Mesodermal cell (in vitro differentiated cells): ENCODE data around the gene THOP1.
"Not testable (repeated sequence)": the region's sequence is repeated elsewhere in the genome, so short reads cannot be mapped to it uniquely, and the experiment has no call there.

Experiments used
- H3K27ac ChIP-seq: 2 replicates; pipeline ENCODE4 v1.7.0; 2013; ENCODE audit warnings: mild to moderate bottlenecking, low read depth, low read length, moderate library complexity; ENCODE audit not compliant: severe bottlenecking
- H3K36me3 ChIP-seq: 2 replicates; pipeline ENCODE4 v1.7.1; 2013; ENCODE audit warnings: mild to moderate bottlenecking, low read length, moderate library complexity; ENCODE audit not compliant: control insufficient read depth, insufficient read depth
- H3K4me1 ChIP-seq: one replicate; pipeline ENCODE4 v1.7.1; 2013; ENCODE audit warnings: mild to moderate bottlenecking, low read length; ENCODE audit not compliant: insufficient read depth, control insufficient read depth, poor library complexity, severe bottlenecking
- H3K4me3 ChIP-seq: 2 replicates; pipeline ENCODE4 v1.7.0; 2013; ENCODE audit warnings: low read length, control low read depth, mild to moderate bottlenecking; ENCODE audit not compliant: insufficient read depth, poor library complexity, severe bottlenecking; ENCODE audit errors: extremely low read depth
- H3K9me3 ChIP-seq: 2 replicates; pipeline ENCODE4 v1.7.1; 2013; ENCODE audit warnings: mild to moderate bottlenecking, low read length, moderate library complexity; ENCODE audit not compliant: control insufficient read depth
- WGBS, 2 experiments: methylation state at CpG; one replicate each; pipeline ENCODE4 v1.1.5; 2013; ENCODE audit warnings: missing lambda C conversion rate in 2 of 2; ENCODE audit not compliant: insufficient coverage in 2 of 2; 5-methylcytosine and 5-hydroxymethylcytosine counted together

Gene THOP1

DNA sequence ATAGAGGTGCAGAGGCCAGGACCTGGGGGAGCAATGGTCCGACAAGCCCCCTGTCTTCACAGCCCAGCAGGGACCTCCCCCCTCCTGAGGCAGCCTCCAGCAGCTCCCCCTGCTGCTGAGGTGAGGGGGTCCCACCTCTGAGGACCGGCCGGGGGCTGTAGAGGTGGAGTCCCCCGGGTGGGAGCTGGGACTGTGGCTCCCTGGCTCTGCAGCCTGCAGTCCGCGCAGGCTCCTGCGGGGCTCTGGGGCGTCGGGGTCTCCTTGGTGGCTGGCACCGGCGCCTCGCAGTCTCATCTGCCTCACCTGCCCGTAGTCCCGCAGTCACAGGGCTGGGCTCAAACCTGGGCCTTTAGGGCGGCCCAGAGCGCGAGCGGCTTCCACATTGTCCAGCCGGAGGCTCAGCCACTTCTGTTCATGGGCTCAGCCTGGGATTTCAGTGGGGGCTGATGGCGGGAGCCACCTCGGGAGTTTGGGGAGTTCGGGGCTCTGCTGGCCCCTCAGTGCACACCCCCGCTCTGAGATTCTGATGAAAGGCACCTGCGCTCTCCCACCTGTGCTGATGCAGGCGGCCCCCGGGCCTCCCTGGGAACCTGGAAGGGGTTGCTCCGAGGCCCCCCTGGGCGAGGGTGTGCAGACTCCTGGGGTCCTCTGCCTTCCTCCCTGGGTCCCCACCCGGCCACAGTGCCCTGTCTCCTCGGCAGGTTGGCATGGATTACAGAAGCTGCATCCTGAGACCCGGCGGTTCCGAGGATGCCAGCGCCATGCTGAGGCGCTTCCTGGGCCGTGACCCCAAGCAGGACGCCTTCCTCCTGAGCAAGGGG lies 27.3 kb downstream of the THOP1 start:
- Histone ChIP-seq H3K27ac (no peak overlapping the region), H3K4me3 (no peak overlapping the region), H3K9me3 (no peaks in the 10 kb centered on the region), H3K36me3 (peaks cover 56% of the 10 kb centered on the region), H3K4me1 (no peaks in the 10 kb centered on the region)
- WGBS, 2 experiments: 97% methylated on average over 28 to 34 of the region's 37 CpGs

- Histone ChIP-seq H3K27ac (no peak overlapping the region), H3K9me3 (no peaks in the 10 kb centered on the region), H3K36me3 (peaks cover 49% of the 10 kb centered on the region), H3K4me1 (no peaks in the 10 kb centered on the region), H3K4me3 (no peak overlapping the region)
- 94 to 97% methylated on average over 27 to 29 of the region's 35 CpGs for WGBS, 2 experiments
These were observed 28.2 kb downstream of the THOP1 start for GRCh38 chr19:2813235-2814160.

GRCh38 chr19:2814426-2814825 lies 29.1 kb downstream of the THOP1 start:
- H3K4me3 ChIP-seq: no peak overlapping the region
- 99 to 100% methylated on average over 7 to 9 of the region's 11 CpGs for WGBS, 2 experiments
- no peaks in the 10 kb centered on the region for H3K9me3 ChIP-seq
- H3K4me1 ChIP-seq: no peaks in the 10 kb centered on the region
- no peak overlapping the region for H3K27ac ChIP-seq
- peaks cover 40% of the 10 kb centered on the region for H3K36me3 ChIP-seq

DNA sequence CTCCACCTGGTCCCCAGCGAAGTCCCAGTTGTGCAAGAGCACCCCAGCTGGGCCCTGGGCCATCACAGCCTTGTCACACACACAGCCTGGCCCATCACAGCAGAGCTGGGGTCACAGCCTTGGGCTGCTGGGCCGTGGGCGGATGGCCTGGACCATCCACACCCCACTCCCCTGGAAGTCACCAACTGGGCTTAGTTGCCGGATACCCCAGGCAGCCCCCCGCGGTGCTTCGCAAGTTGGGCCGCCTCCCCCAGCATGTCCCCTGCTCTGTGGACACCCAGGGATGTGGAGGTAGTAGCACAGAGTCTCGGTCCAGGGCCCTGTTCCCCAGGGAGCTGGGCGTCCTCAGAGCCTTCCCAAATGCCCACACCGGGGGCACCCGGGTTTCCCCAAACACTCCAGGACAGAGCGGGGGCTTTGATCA lies 29.9 kb downstream of the THOP1 start:
- Histone ChIP-seq H3K4me1 (no peaks in the 10 kb centered on the region), H3K27ac (no peak overlapping the region)

GRCh38 chr19:2815923-2816322 lies 30.6 kb downstream of the THOP1 start:
- H3K9me3 ChIP-seq: peaks cover 1% of the 10 kb centered on the region
- no peaks in the 10 kb centered on the region for H3K4me1 ChIP-seq
- no peak overlapping the region for H3K4me3 ChIP-seq
- H3K36me3 ChIP-seq: peaks cover 27% of the 10 kb centered on the region
- WGBS, 2 experiments: 96% methylated on average over 13 to 15 of the region's 15 CpGs
- no peak overlapping the region for H3K27ac ChIP-seq

More for the DNA sequence above, 29.9 kb downstream of the THOP1 start:
- H3K9me3 ChIP-seq: no peaks in the 10 kb centered on the region
- no peak overlapping the region for H3K4me3 ChIP-seq
- peaks cover 33% of the 10 kb centered on the region for H3K36me3 ChIP-seq
- WGBS, 2 experiments: 91 to 95% methylated on average over 7 to 12 of the region's 13 CpGs

DNA sequence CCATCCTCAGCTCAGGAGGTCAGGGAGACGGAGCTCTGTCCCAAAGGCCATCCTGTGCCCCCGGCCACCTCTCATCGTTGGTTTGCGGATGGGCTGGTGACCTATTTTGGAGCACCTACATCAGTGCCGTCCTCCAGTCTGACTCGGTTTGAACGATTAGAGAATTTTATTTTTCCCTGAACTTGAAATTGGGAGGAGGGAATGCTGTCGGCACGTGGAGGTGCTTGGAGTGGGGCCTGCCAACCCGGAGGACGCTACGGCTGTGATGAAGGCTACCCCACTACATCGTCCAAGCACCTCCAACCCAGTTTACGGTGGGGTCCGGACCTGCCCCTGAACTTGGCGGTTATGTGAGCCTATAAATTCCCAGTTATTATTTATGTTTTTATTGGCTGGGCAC lies 31.3 kb downstream of the THOP1 start:
- peaks cover 5% of the 10 kb centered on the region for H3K9me3 ChIP-seq
- no peak overlapping the region for H3K4me3 ChIP-seq
- no peak overlapping the region for H3K27ac ChIP-seq
- H3K36me3 ChIP-seq: peaks cover 21% of the 10 kb centered on the region
- H3K4me1 ChIP-seq: no peaks in the 10 kb centered on the region
- 98 to 99% methylated on average over 9 to 16 of the region's 16 CpGs for WGBS, 2 experiments

- H3K4me3 ChIP-seq: not testable (repeated sequence)
- WGBS, 2 experiments: 92 to 94% methylated on average over 19 to 21 of the region's 22 CpGs
These were observed 32.0 kb downstream of the THOP1 start for GRCh38 chr19:2817237-2817829.

GRCh38 chr19:2819540-2820111 lies 34.3 kb downstream of the THOP1 start, which contains the start of gene ZNF554:
Gene ZNF554, plus strand, starts transcription at chr19:2819868. Its CDS starts 204 bp downstream, at chr19:2820072.
- Histone ChIP-seq H3K36me3 (peaks cover 15% of the 10 kb centered on the region), H3K4me1 (no peaks in the 10 kb centered on the region), H3K9me3 (peaks cover 5% of the 10 kb centered on the region), H3K4me3 (peak within 1 kb of the TSS; percentile 72), H3K27ac (no peak within 1 kb of the TSS)
- 0 to 1% methylated on average over 31 to 62 of the region's 64 CpGs for WGBS, 2 experiments

More at GRCh38 chr19:2817237-2817829, 32.0 kb downstream of the THOP1 start:
- H3K4me1 ChIP-seq, H3K27ac ChIP-seq, H3K9me3 ChIP-seq: not testable (repeated sequence)
- peaks cover 16% of the 10 kb centered on the region for H3K36me3 ChIP-seq

DNA sequence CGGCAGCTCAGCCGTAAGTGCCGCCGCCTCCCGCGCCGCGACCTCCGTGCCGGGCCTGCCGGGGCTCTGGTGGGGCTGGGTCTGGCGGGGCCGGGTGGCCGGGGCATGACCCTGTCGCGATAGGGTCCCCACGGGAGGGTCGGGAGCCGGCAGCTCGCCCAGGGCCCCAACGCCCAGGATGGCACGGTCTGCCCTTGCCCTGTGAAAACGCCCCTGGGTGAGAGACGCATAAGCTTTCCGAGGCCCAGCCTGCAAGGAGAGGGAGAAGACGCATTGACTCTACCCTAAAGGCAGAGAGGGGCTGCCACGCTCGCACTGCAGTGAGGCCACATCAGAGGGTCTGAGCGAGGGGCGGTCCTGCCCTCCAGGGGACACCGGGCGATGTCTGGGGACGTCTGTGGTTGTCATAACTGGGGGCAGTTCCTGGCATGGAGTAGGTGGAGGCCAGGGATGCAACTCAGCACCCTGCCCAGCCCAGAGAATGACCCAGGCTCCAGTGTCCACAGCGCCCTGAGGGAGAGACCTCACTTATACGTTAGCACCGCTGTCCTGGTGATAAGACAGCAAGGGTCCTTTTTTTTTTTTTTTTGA lies 34.9 kb downstream of the THOP1 start:
- Histone ChIP-seq H3K4me3 (peak overlapping the region; percentile 72), H3K9me3 (peaks cover 5% of the 10 kb centered on the region), H3K36me3 (peaks cover 12% of the 10 kb centered on the region), H3K27ac (no peak overlapping the region), H3K4me1 (no peaks in the 10 kb centered on the region)
- 5 to 6% methylated on average over 28 to 29 of the region's 36 CpGs for WGBS, 2 experiments

- H3K9me3 ChIP-seq: peaks cover 10% of the 10 kb centered on the region
- WGBS, 2 experiments: 93 to 96% methylated on average over 2 to 4 of the region's 5 CpGs
- H3K36me3 ChIP-seq: peaks cover 19% of the 10 kb centered on the region
- H3K4me3 ChIP-seq: no peak overlapping the region
- no peaks in the 10 kb centered on the region for H3K4me1 ChIP-seq
- H3K27ac ChIP-seq: no peak overlapping the region
These were observed 37.5 kb downstream of the THOP1 start for GRCh38 chr19:2822846-2823245.
